Neural cell (in vitro differentiated cells): ENCODE measurements around the gene MYOM1. TPM values are rescaled to one million over a fixed set of nuclear protein-coding genes. Genes with fewer than 3 reads are reported as not detected.

Source experiments
- H2AFZ ChIP-seq: fragments of 200-600, 300-800 bp; sonication (generic), shearing (Covaris generic); 2 replicates; pipeline ENCODE4 v1.6.0; 2014; ENCODE audit warnings: low read depth, mild to moderate bottlenecking, antibody characterized with exemption, low read length, moderate library complexity
- H3F3A ChIP-seq: fragments of 200-600 bp; shearing (Covaris generic); 2 replicates; pipeline ENCODE4 v1.6.1; 2016; ENCODE audit warnings: mild to moderate bottlenecking, moderate library complexity, mixed read lengths, antibody characterized with exemption, low read length; ENCODE audit not compliant: insufficient read depth, poor library complexity, severe bottlenecking
- H3K27ac ChIP-seq: fragments of 200-600, 300-800 bp; sonication (generic), shearing (Covaris generic); 2 replicates; pipeline ENCODE4 v1.5.1; 2014; ENCODE audit warnings: mild to moderate bottlenecking, low read length, moderate library complexity
- H3K27me3 ChIP-seq: fragments of 300-800, 200-600 bp; sonication (generic), shearing (Covaris generic); 2 replicates; pipeline ENCODE4 v1.6.0; 2014; ENCODE audit warnings: mild to moderate bottlenecking, low read depth, low read length, moderate library complexity; ENCODE audit not compliant: insufficient read depth
- H3K36me3 ChIP-seq: fragments of 300-800, 200-600 bp; sonication (generic), shearing (Covaris generic); 2 replicates; pipeline ENCODE4 v1.5.1; 2014; ENCODE audit warnings: mild to moderate bottlenecking, antibody characterized with exemption, low read length, moderate library complexity; ENCODE audit not compliant: insufficient read depth
- H3K4me2 ChIP-seq: fragments of 300-800, 200-600 bp; sonication (generic), shearing (Covaris generic); 2 replicates; pipeline ENCODE4 v1.6.0; 2014; ENCODE audit warnings: mild to moderate bottlenecking, low read length
- H3K4me3 ChIP-seq: fragments of 300-800, 200-600 bp; sonication (generic), shearing (Covaris generic); 2 replicates; pipeline ENCODE4 v1.5.1; 2014; ENCODE audit warnings: mild to moderate bottlenecking, low read length, moderate library complexity
- H3K79me2 ChIP-seq: fragments of 200-600 bp; shearing (Covaris generic); replicated peaks from 2 replicates; pipeline ENCODE4 v1.6.0; 2014; ENCODE audit warnings: mild to moderate bottlenecking, low read length, moderate library complexity; ENCODE audit not compliant: insufficient read depth
- H3K9ac ChIP-seq: fragments of 300-800, 200-600 bp; sonication (generic), shearing (Covaris generic); 2 replicates; pipeline ENCODE4 v1.6.1; 2016; ENCODE audit warnings: mild to moderate bottlenecking, low read length, mixed read lengths
- H3K9me2 ChIP-seq: fragments of 200-600 bp; shearing (Covaris generic); 2 replicates; pipeline ENCODE4 v1.6.1; 2016; ENCODE audit warnings: mild to moderate bottlenecking, low read length, mixed read lengths; ENCODE audit not compliant: insufficient read depth
- H3K9me3 ChIP-seq: fragments of 200-600, 300-800 bp; sonication (generic), shearing (Covaris generic); 2 replicates; pipeline ENCODE4 v1.6.1; 2016; ENCODE audit warnings: mild to moderate bottlenecking, mixed run types, low read length, moderate library complexity, mixed read lengths
- H4K20me1 ChIP-seq: fragments of 200-600 bp; shearing (Covaris generic); 2 replicates; pipeline ENCODE4 v1.6.1; 2016; ENCODE audit warnings: mild to moderate bottlenecking, mixed run types; ENCODE audit not compliant: insufficient read depth
- EP300 ChIP-seq: fragments of 450-650 bp; conservative IDR thresholded peaks from 2 replicates; pipeline ENCODE4 v1.6.1; 2014; ENCODE audit warnings: antibody characterized with exemption, mild to moderate bottlenecking, moderate library complexity; ENCODE audit not compliant: poor library complexity, severe bottlenecking
- EZH2 ChIP-seq: fragments of 200-600, 300-800 bp; shearing (Covaris generic), sonication (generic); IDR thresholded peaks from 2 replicates; pipeline ENCODE4 v1.6.1; 2014; ENCODE audit warnings: antibody characterized with exemption, low read length, borderline replicate concordance, mild to moderate bottlenecking; ENCODE audit not compliant: insufficient read depth, poor library complexity, severe bottlenecking
- MXI1 ChIP-seq: fragments of 450-650 bp; conservative IDR thresholded peaks from 2 replicates; pipeline ENCODE4 v1.6.1; 2014; ENCODE audit warnings: antibody characterized with exemption, mild to moderate bottlenecking; ENCODE audit not compliant: poor library complexity, severe bottlenecking
- POLR2AphosphoS5 ChIP-seq: IDR thresholded peaks from 2 replicates; pipeline ENCODE4 v1.6.1; 2012
- RAD21 ChIP-seq: fragments of 450-650 bp; conservative IDR thresholded peaks from 2 replicates; pipeline ENCODE4 v1.6.1; 2014; ENCODE audit warnings: antibody characterized with exemption, mild to moderate bottlenecking, moderate library complexity
- REST ChIP-seq: IDR thresholded peaks from 2 replicates; pipeline ENCODE4 v1.6.1; 2012; ENCODE audit warnings: borderline replicate concordance
- SMC3 ChIP-seq: fragments of 450-650 bp; conservative IDR thresholded peaks from 2 replicates; pipeline ENCODE4 v1.6.1; 2014; ENCODE audit warnings: antibody characterized with exemption, mild to moderate bottlenecking, moderate library complexity; ENCODE audit not compliant: poor library complexity
- TAF1 ChIP-seq: IDR thresholded peaks from 2 replicates; pipeline ENCODE4 v1.6.1; 2012; ENCODE audit warnings: low read depth
- polyA plus RNA-seq: library from polyadenylated mRNA; depleted of rRNA; stranded (reverse); fragments of >200 nt; gene quantifications from 2 replicates; pipeline ENCODE4 v1.2.3, GENCODE V29; 2014
- TF ChIP-seq, protein P1 (sequence below): fragments of 450-650 bp; IDR thresholded peaks from 2 replicates; pipeline ENCODE4 v1.5.1; 2014; ENCODE audit warnings: antibody characterized with exemption, mild to moderate bottlenecking, moderate library complexity; ENCODE audit not compliant: poor library complexity, severe bottlenecking

Gene MYOM1
- polyA plus RNA-seq, 1 donor from 2014 or later, result 1.7 TPM

GRCh38 chr18:3095921-3096320, 123.8 kb downstream of the MYOM1 start:
- Histone ChIP-seq H3K4me2 (no peak overlapping the region), H3K36me3 (no peaks in the 10 kb centered on the region), H3K4me3 (no peak overlapping the region), H3K27ac (no peak overlapping the region), H3F3A (no peaks in the 10 kb centered on the region), H3K9ac (no peak overlapping the region), H3K27me3 (no peaks in the 10 kb centered on the region), H2AFZ (no peak overlapping the region), H3K79me2 (no peaks in the 10 kb centered on the region), H3K9me3 (no peaks in the 10 kb centered on the region), H3K9me2 (no peaks in the 10 kb centered on the region), H4K20me1 (no peaks in the 10 kb centered on the region)
- TF ChIP-seq, protein P1, sequence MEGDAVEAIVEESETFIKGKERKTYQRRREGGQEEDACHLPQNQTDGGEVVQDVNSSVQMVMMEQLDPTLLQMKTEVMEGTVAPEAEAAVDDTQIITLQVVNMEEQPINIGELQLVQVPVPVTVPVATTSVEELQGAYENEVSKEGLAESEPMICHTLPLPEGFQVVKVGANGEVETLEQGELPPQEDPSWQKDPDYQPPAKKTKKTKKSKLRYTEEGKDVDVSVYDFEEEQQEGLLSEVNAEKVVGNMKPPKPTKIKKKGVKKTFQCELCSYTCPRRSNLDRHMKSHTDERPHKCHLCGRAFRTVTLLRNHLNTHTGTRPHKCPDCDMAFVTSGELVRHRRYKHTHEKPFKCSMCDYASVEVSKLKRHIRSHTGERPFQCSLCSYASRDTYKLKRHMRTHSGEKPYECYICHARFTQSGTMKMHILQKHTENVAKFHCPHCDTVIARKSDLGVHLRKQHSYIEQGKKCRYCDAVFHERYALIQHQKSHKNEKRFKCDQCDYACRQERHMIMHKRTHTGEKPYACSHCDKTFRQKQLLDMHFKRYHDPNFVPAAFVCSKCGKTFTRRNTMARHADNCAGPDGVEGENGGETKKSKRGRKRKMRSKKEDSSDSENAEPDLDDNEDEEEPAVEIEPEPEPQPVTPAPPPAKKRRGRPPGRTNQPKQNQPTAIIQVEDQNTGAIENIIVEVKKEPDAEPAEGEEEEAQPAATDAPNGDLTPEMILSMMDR, result no peak

GRCh38 chr18:3094338-3094684, 125.5 kb downstream of the MYOM1 start:
- Histone ChIP-seq H3K9me2 (no peaks in the 10 kb centered on the region), H4K20me1 (no peaks in the 10 kb centered on the region), H3K36me3 (no peaks in the 10 kb centered on the region), H2AFZ (no peak overlapping the region), H3K27me3 (no peaks in the 10 kb centered on the region), H3K79me2 (no peaks in the 10 kb centered on the region), H3K9me3 (no peaks in the 10 kb centered on the region), H3K9ac (no peak overlapping the region), H3K27ac (no peak overlapping the region), H3K4me3 (no peak overlapping the region), H3F3A (no peaks in the 10 kb centered on the region), H3K4me2 (no peak overlapping the region)
- TF ChIP-seq REST, result no peak
- no peak for TF ChIP-seq EZH2
- no peak for TF ChIP-seq RAD21
- TF ChIP-seq TAF1, result no peak
- TF ChIP-seq SMC3, result no peak
- no peak for TF ChIP-seq POLR2AphosphoS5
- TF ChIP-seq EP300, result no peak
- TF ChIP-seq, protein P1, result no peak
- no peak for TF ChIP-seq MXI1
